IMR-90 (cell line): ENCODE results near the gene ZNF223. TPM values are rescaled to one million over a fixed set of nuclear protein-coding genes. Genes with fewer than 3 reads are reported as not detected.

ENCODE experiments used
- ATAC-seq: fragments of 200-7000 bp; cut with Tn5 transposase; 2 replicates; pipeline ENCODE4 v1.9.1; 2020; ENCODE audit warnings: low read depth, mild to moderate bottlenecking, moderate library complexity
- BruUV-seq: library from RNA; stranded (reverse); fragments of 400-500 nt; replicated peaks from 2 replicates; lab custom pipeline; 2021; lab: Mats Ljungman, UMichigan
- CTCF ChIA-PET: fragments of 300-600 bp; formaldehyde crosslinking; extraction: SDS; loops from one replicate; lab custom pipeline; 2021; ENCODE audit warnings: antibody characterized with exemption; lab: Yijun Ruan, JAX
- POLR2A ChIA-PET: fragments of 300-600 bp; sonication (Branson Sonifier 250); formaldehyde crosslinking; loops from one replicate; lab custom pipeline; 2022; ENCODE audit warnings: antibody characterized with exemption; ENCODE audit not compliant: unreplicated experiment; lab: Charles Lee
- DNase-seq: peaks from one replicate; pipeline ENCODE4 v3.0.0; 2013
- H2AFZ ChIP-seq: replicated peaks from 2 replicates; pipeline ENCODE3; 2013; ENCODE audit warnings: low read length, mild to moderate bottlenecking; ENCODE audit not compliant: poor library complexity
- H2AK5ac ChIP-seq: 2 replicates; pipeline ENCODE4 v1.6.1; 2013; ENCODE audit warnings: low read depth, low read length, inconsistent platforms
- H2AK9ac ChIP-seq: replicated peaks from 2 replicates; pipeline ENCODE3; 2013; ENCODE audit warnings: mild to moderate bottlenecking, low read depth, low read length, moderate library complexity; ENCODE audit not compliant: poor library complexity
- H2BK120ac ChIP-seq: 2 replicates; pipeline ENCODE4 v1.6.1; 2013; ENCODE audit warnings: low read depth, low read length, inconsistent platforms
- H2BK15ac ChIP-seq: 3 replicates; pipeline ENCODE4 v1.6.1; 2013; ENCODE audit warnings: low read depth, low read length, inconsistent platforms
- H2BK20ac ChIP-seq: 2 replicates; pipeline ENCODE4 v1.6.1; 2013; ENCODE audit warnings: low read depth, mild to moderate bottlenecking, inconsistent platforms, low read length, moderate library complexity
- H2BK5ac ChIP-seq: 2 replicates; pipeline ENCODE4 v1.6.1; 2013; ENCODE audit warnings: mild to moderate bottlenecking, low read depth, low read length, inconsistent platforms; ENCODE audit not compliant: poor library complexity, severe bottlenecking
- H3K14ac ChIP-seq: replicated peaks from 2 replicates; pipeline ENCODE4 v1.6.1; 2013; ENCODE audit warnings: low read depth, low read length, inconsistent platforms
- H3K18ac ChIP-seq: 2 replicates; pipeline ENCODE4 v1.6.1; 2013; ENCODE audit warnings: low read depth, low read length, control low read depth
- H3K23ac ChIP-seq: 2 replicates; pipeline ENCODE4 v1.6.1; 2013; ENCODE audit warnings: low read depth, low read length, inconsistent platforms
- H3K27ac ChIP-seq: 2 replicates; pipeline ENCODE4 v1.5.1; 2013; ENCODE audit warnings: mild to moderate bottlenecking, control low read depth, low read length; ENCODE audit not compliant: insufficient read depth
- H3K27me3 ChIP-seq: 2 replicates; pipeline ENCODE4 v1.6.1; 2013; ENCODE audit warnings: low read length; ENCODE audit not compliant: control insufficient read depth, insufficient read depth
- H3K36me3 ChIP-seq: 2 replicates; pipeline ENCODE4 v1.6.1; 2013; ENCODE audit warnings: low read length, mixed read lengths; ENCODE audit not compliant: control insufficient read depth, insufficient read depth
- H3K4ac ChIP-seq: 2 replicates; pipeline ENCODE4 v1.6.1; 2013; ENCODE audit warnings: low read depth, low read length, inconsistent platforms
- H3K4me1 ChIP-seq: 2 replicates; pipeline ENCODE4 v1.6.1; 2013; ENCODE audit warnings: low read length, mixed read lengths; ENCODE audit not compliant: control insufficient read depth, insufficient read depth
- H3K4me2 ChIP-seq: 2 replicates; pipeline ENCODE4 v1.6.1; 2013; ENCODE audit warnings: low read depth, mild to moderate bottlenecking, control low read depth, low read length, moderate library complexity
- H3K4me3 ChIP-seq: 2 replicates; pipeline ENCODE4 v1.5.1; 2013; ENCODE audit warnings: low read depth, mild to moderate bottlenecking, control low read depth, low read length, moderate library complexity; ENCODE audit not compliant: insufficient read depth
- H3K56ac ChIP-seq: 2 replicates; pipeline ENCODE4 v1.6.1; 2013; ENCODE audit warnings: low read length, inconsistent platforms; ENCODE audit not compliant: insufficient read depth; ENCODE audit errors: extremely low read depth
- H3K79me1 ChIP-seq, 2 experiments: 2 replicates each; pipeline ENCODE4 v1.6.1; 2013; ENCODE audit warnings: low read length in 2 of 2, inconsistent platforms in 1 of 2, low read depth in 1 of 2
- H3K9ac ChIP-seq: 2 replicates; pipeline ENCODE4 v1.6.1; 2013; ENCODE audit warnings: low read depth, low read length, control low read depth
- H3K9me1 ChIP-seq: 2 replicates; pipeline ENCODE4 v1.6.1; 2013; ENCODE audit warnings: low read length, inconsistent platforms; ENCODE audit not compliant: insufficient read depth
- H3K9me3 ChIP-seq: 2 replicates; pipeline ENCODE4 v1.6.1; 2013; ENCODE audit warnings: low read length; ENCODE audit not compliant: control insufficient read depth, insufficient read depth
- H4K20me1 ChIP-seq: 2 replicates; pipeline ENCODE4 v1.6.1; 2013; ENCODE audit warnings: low read length, inconsistent platforms; ENCODE audit not compliant: insufficient read depth
- H4K5ac ChIP-seq: 2 replicates; pipeline ENCODE4 v1.6.1; 2013; ENCODE audit warnings: mild to moderate bottlenecking, low read depth, low read length, control low read depth
- H4K8ac ChIP-seq, 2 experiments: 2 replicates each; pipeline ENCODE4 v1.6.1; 2013; ENCODE audit warnings: low read depth in 2 of 2, low read length in 2 of 2, control low read depth in 1 of 2, inconsistent platforms in 1 of 2
- H4K91ac ChIP-seq: 2 replicates; pipeline ENCODE4 v1.6.1; 2013; ENCODE audit warnings: low read depth, low read length, inconsistent platforms; ENCODE audit not compliant: insufficient read depth
- BHLHE40 ChIP-seq: fragments of 150-350 bp; IDR thresholded peaks from 2 replicates; pipeline ENCODE4 v1.6.1; 2016; ENCODE audit warnings: mild to moderate bottlenecking, low read depth, low read length
- CEBPB ChIP-seq: IDR thresholded peaks from 2 replicates; pipeline ENCODE4 v1.6.1; 2012; ENCODE audit warnings: low read depth, low read length, improper control_type of control experiment
- CHD1 ChIP-seq: IDR thresholded peaks from 2 replicates; pipeline ENCODE4 v1.6.1; 2012; ENCODE audit warnings: low read depth, low read length, improper control_type of control experiment
- FOS ChIP-seq: fragments of 150-350 bp; IDR thresholded peaks from 2 replicates; pipeline ENCODE4 v1.6.1; 2016; ENCODE audit warnings: low read depth, low read length
- MAFK ChIP-seq: IDR thresholded peaks from 2 replicates; pipeline ENCODE4 v1.6.1; 2012; ENCODE audit warnings: low read depth, low read length, improper control_type of control experiment
- MAZ ChIP-seq: IDR thresholded peaks from 2 replicates; pipeline ENCODE4 v1.6.1; 2012; ENCODE audit warnings: low read depth, mild to moderate bottlenecking, low read length, improper control_type of control experiment, moderate library complexity, borderline replicate concordance
- MXI1 ChIP-seq: IDR thresholded peaks from 2 replicates; pipeline ENCODE4 v1.6.1; 2012; ENCODE audit warnings: low read depth, mild to moderate bottlenecking, low read length, moderate library complexity, borderline replicate concordance
- NFE2L2 ChIP-seq: fragments of 150-350 bp; IDR thresholded peaks from 2 replicates; pipeline ENCODE4 v1.6.1; 2016; ENCODE audit warnings: low read depth, mild to moderate bottlenecking, low read length
- POLR2A ChIP-seq: IDR thresholded peaks from 2 replicates; pipeline ENCODE4 v1.6.1; 2012; ENCODE audit warnings: mild to moderate bottlenecking, low read depth, low read length
- RAD21 ChIP-seq: IDR thresholded peaks from 2 replicates; pipeline ENCODE4 v1.6.1; 2012; ENCODE audit warnings: low read length, improper control_type of control experiment
- RCOR1 ChIP-seq: IDR thresholded peaks from 2 replicates; pipeline ENCODE4 v1.6.1; 2012; ENCODE audit warnings: mild to moderate bottlenecking, low read length, improper control_type of control experiment; ENCODE audit not compliant: insufficient replicate concordance
- RFX5 ChIP-seq: IDR thresholded peaks from 2 replicates; pipeline ENCODE4 v1.8.0; 2012; ENCODE audit warnings: low read depth, mild to moderate bottlenecking, low read length, moderate library complexity
- SMC3 ChIP-seq: fragments of 150-350 bp; IDR thresholded peaks from 2 replicates; pipeline ENCODE4 v1.6.1; 2016; ENCODE audit warnings: low read depth, mild to moderate bottlenecking, antibody characterized with exemption, low read length, moderate library complexity
- WGBS, 2 experiments: methylation state at CpG; one replicate each; pipeline versions ENCODE4 v1.1.5 to v1.1.7; 2013; ENCODE audit warnings: missing lambda C conversion rate in 2 of 2; ENCODE audit not compliant: insufficient read length in 1 of 2; ENCODE audit errors: extremely low coverage in 2 of 2; 5-methylcytosine and 5-hydroxymethylcytosine counted together
- dilution Hi-C: fragments of 300-500 bp; cut with HindIII; formaldehyde crosslinking; loops from one replicate; pipeline ENCODE4 v1.14.3; 2018; ENCODE audit warnings: low sequenced_read_pairs; ENCODE audit not compliant: unreplicated experiment
- in situ Hi-C: fragments of 300-500 bp; cut with MboI; formaldehyde crosslinking; loops from 3 replicates; pipeline ENCODE4 v1.14.3; 2019; ENCODE audit warnings: low sequenced_read_pairs, inconsistent platforms, mixed read lengths
- intact Hi-C: fragments of 100-400 bp; cut with micrococcal nuclease; formaldehyde crosslinking; loops from 2 replicates; pipeline ENCODE4 v1.10.0; 2022
- polyA plus RNA-seq, 3 experiments: library from polyadenylated mRNA; depleted of rRNA; stranded (reverse); fragments of >200 nt; gene quantifications; 2 replicates each; pipeline ENCODE4 v1.2.3, GENCODE V29; 2012; ENCODE audit warnings: low replicate concordance in 1 of 3
- total RNA-seq: library from RNA; depleted of rRNA; stranded (reverse); fragments of >200 nt; gene quantifications from 2 replicates; pipeline ENCODE4 v1.2.3, GENCODE V29; 2012
- TF ChIP-seq, protein P1 (sequence below): conservative IDR thresholded peaks from 2 replicates; pipeline ENCODE4 v1.5.1; 2012; ENCODE audit warnings: mild to moderate bottlenecking, low read depth, low read length, improper control_type of control experiment
- TF ChIP-seq, protein P2 (sequence below): fragments of 150-350 bp; IDR thresholded peaks from 2 replicates; pipeline ENCODE4 v1.6.1; 2017; ENCODE audit warnings: mild to moderate bottlenecking, antibody characterized with exemption, low read length, low read depth
- TF ChIP-seq, protein P3 (sequence below): fragments of 150-350 bp; IDR thresholded peaks from 2 replicates; pipeline ENCODE4 v1.6.1; 2016; ENCODE audit warnings: low read depth, mild to moderate bottlenecking, low read length, moderate library complexity, borderline replicate concordance

ZNF223 gene
- total and polyA plus RNA-seq, 2 of the 4 experiments (the other 2 are of a cell fraction) = 2.3 to 16.5 TPM

DNA sequence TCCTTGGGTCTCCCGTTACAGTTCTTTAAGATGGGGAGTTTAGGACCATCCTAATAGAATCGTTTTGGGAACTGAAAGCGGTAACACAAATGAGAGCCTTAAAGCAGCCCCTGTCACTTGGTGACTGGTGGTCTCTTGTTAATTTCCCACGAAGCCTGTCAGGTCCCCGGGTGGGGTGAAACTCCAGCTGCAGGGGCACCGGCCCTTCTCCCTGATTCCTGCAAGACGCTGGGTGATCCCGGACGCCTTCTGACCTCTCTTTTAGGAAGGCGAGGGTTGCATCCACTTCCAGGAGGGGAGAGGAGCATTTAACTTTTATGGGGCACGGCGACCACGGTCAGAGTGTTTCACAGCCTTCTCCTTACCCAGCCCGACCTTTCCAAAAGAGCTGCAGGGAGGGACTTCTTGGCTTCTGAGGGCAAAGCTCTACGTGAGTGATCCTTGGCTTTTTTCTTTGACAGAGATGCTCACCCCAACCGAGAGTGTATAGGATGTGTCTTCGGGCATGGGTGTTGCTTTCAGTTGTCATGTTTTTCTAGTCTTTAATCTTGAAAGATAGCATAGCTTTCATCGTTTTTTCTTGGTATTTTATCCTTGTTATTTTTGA is 62.1 kb downstream of the ZNF223 start:
- no peak for ATAC-seq

More for the DNA sequence above, 62.1 kb downstream of the ZNF223 start:
- no peak overlapping the region for H2BK120ac ChIP-seq
- H2BK5ac ChIP-seq = peak overlapping the region; percentile 62
- H3K4me2 ChIP-seq = peak overlapping the region; percentile 92
- H2BK15ac ChIP-seq = no peak overlapping the region
- H3K18ac ChIP-seq = no peak overlapping the region
- H3K14ac ChIP-seq = peak overlapping the region; percentile 86
- no peaks in the 10 kb centered on the region for H4K20me1 ChIP-seq
- no peak overlapping the region for H4K91ac ChIP-seq
- H3K4ac ChIP-seq = peak overlapping the region; percentile 58; the same call in 1 of the 2 replicates
- TF ChIP-seq RFX5 (no peak), CHD1 (no peak), MAFK (no peak), MAZ (no peak), NFE2L2 (no peak), POLR2A (no peak), BHLHE40 (no peak), CEBPB (no peak), RAD21 (no peak), SMC3 (no peak), FOS (no peak), MXI1 (no peak), RCOR1 (no peak)
- TF ChIP-seq, protein P1, sequence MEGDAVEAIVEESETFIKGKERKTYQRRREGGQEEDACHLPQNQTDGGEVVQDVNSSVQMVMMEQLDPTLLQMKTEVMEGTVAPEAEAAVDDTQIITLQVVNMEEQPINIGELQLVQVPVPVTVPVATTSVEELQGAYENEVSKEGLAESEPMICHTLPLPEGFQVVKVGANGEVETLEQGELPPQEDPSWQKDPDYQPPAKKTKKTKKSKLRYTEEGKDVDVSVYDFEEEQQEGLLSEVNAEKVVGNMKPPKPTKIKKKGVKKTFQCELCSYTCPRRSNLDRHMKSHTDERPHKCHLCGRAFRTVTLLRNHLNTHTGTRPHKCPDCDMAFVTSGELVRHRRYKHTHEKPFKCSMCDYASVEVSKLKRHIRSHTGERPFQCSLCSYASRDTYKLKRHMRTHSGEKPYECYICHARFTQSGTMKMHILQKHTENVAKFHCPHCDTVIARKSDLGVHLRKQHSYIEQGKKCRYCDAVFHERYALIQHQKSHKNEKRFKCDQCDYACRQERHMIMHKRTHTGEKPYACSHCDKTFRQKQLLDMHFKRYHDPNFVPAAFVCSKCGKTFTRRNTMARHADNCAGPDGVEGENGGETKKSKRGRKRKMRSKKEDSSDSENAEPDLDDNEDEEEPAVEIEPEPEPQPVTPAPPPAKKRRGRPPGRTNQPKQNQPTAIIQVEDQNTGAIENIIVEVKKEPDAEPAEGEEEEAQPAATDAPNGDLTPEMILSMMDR = no peak
- TF ChIP-seq, protein P2, sequence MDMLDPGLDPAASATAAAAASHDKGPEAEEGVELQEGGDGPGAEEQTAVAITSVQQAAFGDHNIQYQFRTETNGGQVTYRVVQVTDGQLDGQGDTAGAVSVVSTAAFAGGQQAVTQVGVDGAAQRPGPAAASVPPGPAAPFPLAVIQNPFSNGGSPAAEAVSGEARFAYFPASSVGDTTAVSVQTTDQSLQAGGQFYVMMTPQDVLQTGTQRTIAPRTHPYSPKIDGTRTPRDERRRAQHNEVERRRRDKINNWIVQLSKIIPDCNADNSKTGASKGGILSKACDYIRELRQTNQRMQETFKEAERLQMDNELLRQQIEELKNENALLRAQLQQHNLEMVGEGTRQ = no peak
- TF ChIP-seq, protein P3, sequence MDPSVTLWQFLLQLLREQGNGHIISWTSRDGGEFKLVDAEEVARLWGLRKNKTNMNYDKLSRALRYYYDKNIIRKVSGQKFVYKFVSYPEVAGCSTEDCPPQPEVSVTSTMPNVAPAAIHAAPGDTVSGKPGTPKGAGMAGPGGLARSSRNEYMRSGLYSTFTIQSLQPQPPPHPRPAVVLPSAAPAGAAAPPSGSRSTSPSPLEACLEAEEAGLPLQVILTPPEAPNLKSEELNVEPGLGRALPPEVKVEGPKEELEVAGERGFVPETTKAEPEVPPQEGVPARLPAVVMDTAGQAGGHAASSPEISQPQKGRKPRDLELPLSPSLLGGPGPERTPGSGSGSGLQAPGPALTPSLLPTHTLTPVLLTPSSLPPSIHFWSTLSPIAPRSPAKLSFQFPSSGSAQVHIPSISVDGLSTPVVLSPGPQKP = no peak
- intact Hi-C loops (loop anchor here (2.0 to 5.0 kb wide), 2 partner anchors 51 to 98 kb away; partner anchors contain the start of genes ZNF226 and ZNF227), dilution Hi-C loops (no loop called here), in situ Hi-C loops (no loop called here)
- H3K27ac ChIP-seq = peak overlapping the region; percentile 74
- H3K9me3 ChIP-seq = peaks cover 2% of the 10 kb centered on the region; the same call in 1 of the 2 replicates
- peak overlapping the region; percentile 96 for H2AFZ ChIP-seq
- peak overlapping the region; percentile 37 to 86 for H4K8ac ChIP-seq
- H4K5ac ChIP-seq = no peak overlapping the region
- peak overlapping the region; percentile 83 for H2AK9ac ChIP-seq
- peaks cover 12% of the 10 kb centered on the region for H3K36me3 ChIP-seq
- H2AK5ac ChIP-seq = no peak overlapping the region
- POLR2A ChIA-PET = no interaction called here
- DNase-seq = peak; percentile 27
- H3K79me1 ChIP-seq = peaks cover 4 to 28% of the 10 kb centered on the region in 2 experiments; a peak in 3 of 4 replicates
- 0% methylated on average over 5 of the region's 18 CpGs; no CpG with 5 or more reads in 1 of the 2 experiments for WGBS, 2 experiments
- peak overlapping the region; percentile 81 for H3K9ac ChIP-seq
- no TSS peak for BruUV-seq
- no peaks in the 10 kb centered on the region for H3K27me3 ChIP-seq
- H3K9me1 ChIP-seq = no peaks in the 10 kb centered on the region
- no peaks in the 10 kb centered on the region for H3K4me1 ChIP-seq
- peak overlapping the region; percentile 75 for H3K23ac ChIP-seq
- H2BK20ac ChIP-seq = no peak overlapping the region
- H3K4me3 ChIP-seq = peak overlapping the region; percentile 70
- peak overlapping the region; percentile 46 for H3K56ac ChIP-seq
- CTCF ChIA-PET = no interaction called here
